GM19328 (cell line): ENCODE data around the gene WDR91.
"Not testable (repeated sequence)": the region's sequence is repeated elsewhere in the genome, so short reads cannot be mapped to it uniquely, and the experiment has no call there.

Source experiments
- ATAC-seq: cut with Tn5 transposase; IDR thresholded peaks from one replicate; pipeline ENCODE4 v1.9.1; 2021; ENCODE audit warnings: mild to moderate bottlenecking, moderate library complexity; ENCODE audit not compliant: unreplicated experiment

WDR91 gene

DNA sequence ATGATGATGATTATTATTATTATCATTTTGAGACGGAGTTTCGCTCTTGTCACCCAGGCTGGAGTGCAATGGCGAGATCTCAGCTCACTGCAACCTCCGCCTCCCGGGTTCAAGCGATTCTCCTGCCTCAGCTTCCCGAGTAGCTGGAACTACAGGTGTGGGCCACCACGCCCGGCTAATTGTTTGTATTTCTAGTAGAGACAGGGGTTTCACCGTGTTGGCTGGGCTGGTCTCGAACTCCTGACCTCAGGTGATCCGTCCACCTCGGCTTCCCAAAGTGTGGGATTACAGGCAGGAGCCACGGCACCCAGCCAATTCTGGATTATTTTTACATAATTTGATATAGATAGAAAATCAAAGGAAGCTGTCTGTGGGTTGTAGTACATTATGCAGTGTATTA is 22.8 kb upstream of the WDR91 start:
- ATAC-seq = not testable (repeated sequence)

DNA sequence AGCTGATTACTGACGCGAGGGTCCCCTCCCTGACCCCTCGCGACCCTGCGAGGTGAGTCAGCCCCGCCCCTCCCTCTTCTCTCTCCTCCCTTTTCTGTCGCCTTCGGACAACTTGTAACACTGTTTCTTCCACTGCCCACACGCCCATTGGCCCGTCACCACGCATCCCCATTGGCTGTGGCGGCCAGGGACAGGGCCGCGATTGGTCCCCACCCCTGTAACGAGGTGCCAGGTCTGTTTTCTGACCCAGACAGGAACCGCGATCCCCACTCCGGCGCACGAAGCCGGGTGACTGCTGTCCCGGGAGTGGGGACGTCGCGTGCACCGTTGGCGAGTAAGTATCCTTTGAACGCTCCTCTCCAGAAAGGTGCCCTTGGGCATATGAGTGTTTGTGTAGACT is 22.2 kb upstream of the WDR91 start, which contains the start of gene STRA8:
STRA8 (plus strand) TSS at position 269 of the 400 bp plus-strand sequence. CDS start 6,687 bp downstream, outside the sequence.
- ATAC-seq = no peak

DNA sequence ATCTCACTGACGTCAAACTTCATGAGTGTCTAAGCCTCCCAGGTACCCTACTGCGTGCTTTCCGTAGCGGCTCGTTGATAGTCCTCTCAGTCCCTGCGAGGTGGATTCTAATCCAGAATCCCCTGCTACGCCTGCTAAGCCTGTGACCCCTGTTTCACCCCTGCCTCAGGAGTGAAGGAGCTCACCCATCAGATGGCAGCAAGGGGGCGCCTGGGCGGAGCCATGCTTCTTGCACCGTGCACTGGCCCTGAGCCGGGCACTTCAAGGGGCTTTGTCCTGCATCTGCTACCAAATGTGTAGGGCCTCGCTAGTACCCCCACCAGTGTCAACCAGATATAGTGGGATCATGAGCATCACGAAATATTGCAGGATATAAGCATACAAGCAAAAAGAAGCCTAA is 21.4 kb upstream of the WDR91 start:
- ATAC-seq = no peak

DNA sequence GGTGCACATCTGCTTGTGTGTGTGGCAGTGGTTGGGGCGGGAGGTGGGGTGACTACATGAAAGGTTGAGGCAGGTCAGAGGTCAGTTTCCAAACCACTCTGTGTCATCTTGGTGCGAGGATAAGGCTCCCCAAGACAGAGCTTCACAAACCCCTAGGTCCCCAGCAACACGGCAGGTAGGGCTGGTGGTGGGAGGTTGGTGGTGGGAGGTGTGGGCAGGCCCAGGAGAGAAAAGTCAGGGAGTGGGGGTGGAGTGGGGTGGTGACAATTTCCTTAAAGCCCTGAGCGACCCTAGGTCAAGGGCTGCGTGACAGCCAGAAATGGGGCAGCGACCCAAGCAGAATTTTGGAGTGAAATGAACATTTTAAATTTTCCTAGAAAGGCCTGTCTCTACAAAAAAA is 20.8 kb upstream of the WDR91 start:
- no peak for ATAC-seq

DNA sequence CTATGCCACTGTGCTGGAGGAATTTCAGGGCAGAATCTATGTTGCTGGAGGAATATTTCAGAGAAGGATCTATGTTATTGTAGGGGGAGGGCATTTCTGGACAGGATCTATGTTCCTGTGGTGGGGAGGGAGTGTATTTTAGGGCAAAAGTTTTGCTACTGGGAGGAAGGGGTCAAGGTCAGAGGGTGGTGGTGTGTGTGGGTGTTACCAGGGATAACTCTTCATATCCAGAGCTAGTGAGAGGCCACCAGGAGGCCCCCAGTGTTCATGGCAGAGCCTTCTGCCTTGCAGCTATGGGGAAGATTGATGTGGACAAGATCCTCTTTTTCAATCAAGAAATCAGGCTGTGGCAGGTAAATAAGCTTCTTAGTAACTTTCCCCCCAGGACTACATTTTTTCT is 20.4 kb upstream of the WDR91 start:
- ATAC-seq = no peak

DNA sequence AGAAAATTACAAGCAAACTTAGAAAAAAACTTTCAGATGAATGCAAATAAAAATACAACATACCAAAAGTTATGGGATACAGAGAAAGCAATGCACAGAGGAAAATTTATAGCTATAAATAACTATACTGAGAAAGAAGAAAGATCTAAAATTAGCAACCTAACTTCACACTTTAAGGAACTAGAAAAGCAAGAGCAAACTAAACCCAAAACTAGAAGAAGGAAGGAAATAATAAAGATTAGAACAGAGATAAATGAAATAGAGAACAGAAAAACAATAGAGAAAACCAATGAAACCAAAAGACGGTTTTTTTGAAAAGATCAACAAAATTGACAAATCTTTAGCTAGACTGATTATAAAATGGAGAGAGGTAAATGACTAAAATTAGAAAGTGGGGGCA is 12.7 kb upstream of the WDR91 start:
- ATAC-seq = no peak

DNA sequence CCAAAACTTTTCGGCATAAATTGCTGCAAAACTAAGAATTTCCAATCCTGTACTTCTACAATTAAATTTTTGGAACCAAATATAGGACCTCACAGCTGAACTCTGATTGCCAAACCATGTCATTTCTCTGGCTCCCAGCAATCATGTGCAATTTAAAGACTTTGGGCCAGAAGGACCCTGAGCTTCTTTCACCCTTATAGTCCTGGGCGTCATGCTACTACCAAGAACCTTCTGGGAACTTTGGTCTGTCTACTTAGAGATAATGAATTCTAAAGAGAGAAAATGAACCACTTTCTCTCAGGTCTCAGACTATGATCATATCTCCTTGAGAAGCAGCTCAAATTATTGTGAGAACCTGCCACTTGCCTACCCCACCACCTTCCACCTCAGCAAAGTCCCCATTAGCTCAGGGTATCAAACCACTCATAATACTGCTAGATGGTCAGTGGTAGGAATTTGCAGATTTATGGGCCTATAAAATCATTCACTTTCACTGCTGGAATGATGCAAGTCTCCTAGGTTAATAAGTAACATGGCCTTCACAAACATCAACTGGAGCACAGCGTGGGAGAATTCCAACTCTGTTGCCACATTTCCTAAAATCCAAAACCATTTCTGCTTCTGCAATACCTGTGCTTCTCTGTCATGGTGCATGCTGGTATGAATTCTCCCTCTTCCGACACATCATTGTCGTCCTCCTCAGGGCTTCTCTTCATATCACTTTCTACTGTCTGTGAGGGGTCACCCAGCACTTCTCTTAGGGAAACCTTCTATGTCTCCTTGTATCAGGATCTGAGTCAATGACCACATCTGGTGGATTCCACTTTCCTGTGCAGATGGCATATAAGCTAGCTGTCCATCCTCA is 6.6 kb upstream of the WDR91 start:
- no peak for ATAC-seq

DNA sequence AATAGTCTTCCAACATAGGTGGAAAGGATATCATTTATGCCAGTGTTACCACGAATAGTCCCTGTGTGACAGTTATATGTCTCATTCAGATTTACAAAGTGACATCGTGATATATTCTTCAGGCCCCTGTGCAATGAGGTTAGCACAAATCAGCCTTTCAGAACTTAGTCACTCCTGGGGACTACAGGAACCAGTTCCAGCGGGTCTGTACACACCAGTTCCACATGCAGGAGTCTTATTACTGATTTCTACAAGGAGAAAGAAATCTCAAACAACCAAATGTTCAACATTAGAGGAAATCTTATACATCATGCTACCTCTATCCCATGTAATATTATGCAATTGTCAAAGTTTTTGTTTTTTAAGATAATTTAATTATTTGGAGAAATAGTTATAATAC is 4.4 kb upstream of the WDR91 start:
- ATAC-seq = no peak

DNA sequence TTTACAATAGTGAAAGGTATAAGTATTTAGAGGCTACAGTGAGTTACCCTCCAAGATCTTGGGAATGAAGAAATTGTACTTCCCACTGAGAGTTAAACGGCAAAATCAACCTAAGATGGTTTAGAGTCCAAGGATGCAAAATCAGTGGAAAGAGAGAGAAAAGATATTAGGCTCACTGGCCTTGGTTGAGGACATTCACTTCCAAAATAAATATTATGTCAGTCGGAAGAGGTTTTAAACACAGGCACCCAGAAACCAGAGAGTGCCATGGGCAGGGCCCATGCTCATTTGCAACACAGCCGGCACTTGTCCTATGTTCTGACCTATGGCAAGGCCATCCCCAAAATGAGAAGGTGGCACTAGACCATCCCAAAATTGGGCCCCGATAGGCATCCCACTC is 3.9 kb upstream of the WDR91 start:
- ATAC-seq = no peak

DNA sequence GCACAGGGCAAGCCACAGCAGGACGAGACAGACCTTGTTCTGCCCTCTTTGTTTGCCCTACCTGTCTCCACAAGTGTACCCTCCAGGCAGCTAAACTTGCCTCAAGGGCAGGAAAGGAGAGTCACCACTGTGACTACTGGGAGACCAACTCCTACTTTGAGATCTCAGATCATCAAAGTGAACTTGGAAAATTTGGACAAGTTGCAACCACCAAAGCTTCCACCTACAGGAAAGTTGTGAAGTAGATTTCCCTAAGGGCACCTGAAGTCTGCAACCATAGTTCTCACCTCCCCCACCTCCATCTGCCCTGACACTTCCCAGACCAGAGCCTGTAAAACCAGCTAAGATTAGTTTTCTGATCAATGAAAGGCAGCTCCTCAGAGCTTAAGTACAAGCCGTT is 2.5 kb upstream of the WDR91 start:
- no peak for ATAC-seq

DNA sequence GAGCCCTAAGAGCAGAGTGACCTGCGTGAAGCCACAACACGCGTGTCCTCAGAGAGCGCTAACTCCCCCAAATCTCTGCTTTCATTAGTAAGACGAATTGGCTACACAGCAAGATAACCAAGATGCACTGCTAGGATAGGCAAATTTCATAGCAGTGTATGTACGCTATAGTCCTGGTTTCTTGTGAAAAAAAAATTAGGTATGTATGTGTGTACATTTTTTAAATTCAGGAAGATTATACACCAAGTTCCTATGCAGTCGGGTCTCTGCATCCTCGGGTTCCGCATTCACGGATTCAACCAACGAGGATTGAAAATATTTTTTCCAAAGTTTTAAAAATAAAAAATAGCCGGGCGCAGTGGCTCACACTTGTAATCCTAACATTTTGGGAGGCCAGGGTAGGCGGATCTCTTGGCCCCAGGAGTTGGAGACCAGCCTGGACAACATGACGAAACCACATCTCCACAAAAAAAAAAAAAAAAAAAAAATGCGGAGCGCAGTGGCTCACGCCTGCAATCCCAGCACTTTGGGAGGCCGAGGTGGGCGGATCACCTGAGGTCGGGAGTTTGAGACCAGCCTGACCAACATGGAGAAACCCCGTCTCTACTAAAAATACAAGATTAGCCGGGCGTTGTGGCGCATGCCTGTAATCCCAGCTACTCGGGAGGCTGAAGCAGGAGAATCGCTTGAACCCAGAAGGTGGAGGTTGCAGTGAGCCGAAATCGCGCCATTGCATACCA is 790 bp upstream of the WDR91 start:
- not testable (repeated sequence) for ATAC-seq

DNA sequence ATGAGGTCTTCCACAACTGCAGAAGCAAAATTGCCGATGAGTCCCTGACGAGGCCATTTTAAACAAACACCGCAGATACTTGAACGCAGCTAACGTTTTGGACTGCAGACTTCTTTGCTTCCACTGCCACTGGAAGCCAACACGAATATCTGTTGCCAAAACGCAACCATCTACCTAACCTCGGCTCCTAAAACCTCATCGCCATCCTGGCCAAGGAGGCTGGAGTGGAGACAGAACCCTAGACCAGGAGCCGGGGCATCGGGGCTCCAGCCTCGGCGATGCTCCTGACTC is 493 bp downstream of the WDR91 start:
- ATAC-seq = no peak

DNA sequence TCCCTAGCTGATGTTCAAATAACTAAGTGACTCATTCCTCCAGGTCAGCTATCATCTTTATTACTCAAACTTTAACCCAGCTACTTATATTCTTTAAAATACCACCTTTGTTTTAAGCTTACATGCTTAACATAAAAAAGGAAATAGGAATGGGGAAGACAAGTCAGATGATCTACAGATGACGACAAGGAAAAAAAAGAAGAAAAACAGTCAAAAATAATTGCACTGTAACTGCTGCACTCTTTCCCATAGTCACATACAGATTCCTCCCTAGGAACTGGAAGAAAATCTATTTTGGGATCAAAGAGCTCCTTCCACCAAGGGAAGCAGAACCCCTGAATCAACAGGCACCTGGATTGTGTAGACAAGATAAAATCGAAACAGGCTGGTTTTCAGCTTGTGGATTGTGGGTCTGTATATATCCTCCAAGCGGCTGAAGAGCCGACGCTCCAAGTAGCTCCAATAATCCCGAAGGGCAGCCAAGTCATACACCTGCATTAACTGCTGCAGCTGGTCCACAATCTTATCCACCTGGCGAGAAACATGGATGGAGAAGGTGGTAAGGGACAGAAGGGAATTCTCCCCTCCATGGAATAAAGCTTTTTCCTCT is 2.0 kb downstream of the WDR91 start:
- ATAC-seq = no peak

DNA sequence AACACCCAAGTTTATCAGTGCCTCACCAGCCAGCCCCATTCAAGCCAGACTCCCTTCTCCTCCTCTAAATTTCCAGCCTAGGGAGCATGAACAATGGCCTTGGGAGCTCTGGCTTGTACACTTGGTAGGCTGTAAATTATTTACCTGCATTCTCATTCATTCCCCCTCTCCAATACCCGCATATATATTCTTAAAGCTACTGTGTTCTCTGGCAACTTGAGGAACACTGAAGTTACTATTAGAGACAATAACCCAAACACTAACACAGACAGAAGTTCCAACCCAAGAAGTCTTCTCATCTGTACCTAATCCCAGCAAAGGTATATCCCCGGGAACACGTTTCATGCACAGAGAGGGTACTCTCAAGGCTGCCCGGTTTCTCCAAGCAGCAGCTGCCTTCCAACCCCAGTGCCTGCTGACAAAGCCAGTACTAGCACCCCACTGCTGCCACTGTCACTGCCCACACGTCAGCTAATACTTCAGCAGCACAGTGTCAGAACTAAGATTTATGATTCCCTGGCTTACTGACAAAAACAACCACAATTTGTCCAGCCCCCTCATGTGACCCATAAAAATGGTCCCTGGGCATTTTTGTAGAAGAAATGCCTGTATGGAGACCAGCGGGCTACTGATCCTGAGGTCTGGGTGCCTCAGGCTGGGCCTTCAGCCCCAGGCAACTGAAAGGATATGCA is 3.1 kb downstream of the WDR91 start:
- ATAC-seq = no peak

DNA sequence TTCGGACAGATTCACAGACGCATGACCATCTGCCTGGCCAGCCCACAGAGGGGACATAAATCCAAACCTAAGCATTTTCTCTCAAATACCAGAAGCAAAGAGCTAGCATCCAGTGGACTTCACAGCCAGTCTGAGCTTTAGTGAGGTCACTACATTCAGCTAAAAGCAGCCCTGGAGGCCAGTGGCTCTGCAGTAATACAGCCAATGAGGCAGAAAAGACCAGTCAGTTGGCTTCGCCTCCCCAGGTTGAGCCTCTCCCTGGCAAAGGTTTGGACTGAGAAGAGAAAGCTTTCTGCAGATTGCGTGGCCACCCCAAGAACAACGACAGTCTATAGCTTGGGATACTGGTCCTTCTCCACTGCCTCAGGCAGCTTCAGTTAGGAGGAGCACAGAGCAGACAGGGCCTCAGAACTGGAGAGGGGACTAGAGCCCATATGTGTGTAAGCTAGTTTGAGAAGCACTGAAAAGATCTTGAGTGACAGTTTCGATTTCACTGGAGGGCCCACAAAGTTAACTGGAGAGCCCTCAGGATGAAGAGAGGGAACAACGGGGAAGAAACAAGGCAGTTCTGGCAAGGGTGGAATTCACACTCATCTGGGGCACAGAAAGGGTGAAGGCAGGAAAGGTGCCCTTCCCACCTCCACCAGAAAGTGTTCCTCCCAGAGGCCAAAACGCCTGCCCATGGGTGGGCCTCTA is 3.8 kb downstream of the WDR91 start:
- no peak for ATAC-seq

DNA sequence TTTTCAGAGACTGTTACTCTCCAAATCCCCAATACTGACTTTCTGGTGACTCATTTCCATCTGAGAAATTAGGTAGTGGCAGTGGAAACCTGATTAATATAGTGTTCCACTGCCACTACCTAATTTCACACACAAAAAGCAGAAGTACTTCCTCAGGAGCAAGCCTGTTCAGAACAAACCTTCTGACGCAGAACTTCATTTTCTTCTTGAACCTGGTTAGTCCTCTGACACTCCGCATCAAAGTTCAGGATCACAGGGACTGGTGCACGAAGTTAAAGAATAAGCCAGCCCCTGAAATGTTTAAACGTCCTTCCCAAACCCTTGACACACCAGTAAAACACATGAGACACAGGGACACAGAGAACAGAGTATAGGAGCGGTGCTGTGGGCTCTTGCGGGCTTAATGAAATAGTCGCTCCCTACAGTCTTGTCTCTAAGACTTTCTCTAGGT is 4.4 kb downstream of the WDR91 start:
- ATAC-seq = no peak

DNA sequence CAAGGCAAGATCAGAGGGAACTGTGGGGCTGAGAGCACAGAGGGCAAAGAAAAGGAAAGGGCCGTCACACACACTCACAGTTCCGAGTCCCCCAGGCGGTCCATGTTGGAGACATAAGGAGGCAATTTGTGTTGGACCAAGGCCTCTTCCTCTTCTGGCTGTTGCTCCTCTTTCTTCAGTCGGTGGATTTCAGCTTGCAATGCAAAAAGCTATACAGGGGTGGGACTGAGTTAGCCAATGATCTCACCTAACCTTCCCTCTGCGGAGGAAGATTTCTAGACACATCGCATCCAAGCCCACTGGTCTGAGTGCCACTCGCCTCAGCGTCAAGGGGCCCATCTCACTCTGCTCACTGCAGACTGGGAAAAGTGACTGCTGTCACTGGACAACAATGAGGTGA is 5.5 kb downstream of the WDR91 start:
- ATAC-seq = no peak

DNA sequence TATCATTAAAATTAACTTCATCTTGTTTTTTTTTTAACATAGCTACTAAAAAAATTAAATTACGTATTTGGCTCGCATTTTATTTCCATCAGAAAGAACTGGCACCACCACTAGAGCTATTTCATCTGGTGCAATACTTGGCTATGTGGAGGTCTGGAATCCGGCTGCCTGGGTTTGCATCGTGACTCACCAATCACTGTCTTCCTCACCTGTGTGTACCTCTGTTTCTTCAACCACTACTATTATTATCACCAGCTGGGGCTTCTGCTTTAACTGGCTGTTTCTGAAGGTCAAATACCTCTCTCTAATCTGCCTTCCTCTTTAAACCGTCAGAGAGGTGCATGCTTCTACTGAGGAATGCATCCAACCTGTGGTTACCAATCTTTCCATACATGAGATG is 6.5 kb downstream of the WDR91 start:
- no peak for ATAC-seq

DNA sequence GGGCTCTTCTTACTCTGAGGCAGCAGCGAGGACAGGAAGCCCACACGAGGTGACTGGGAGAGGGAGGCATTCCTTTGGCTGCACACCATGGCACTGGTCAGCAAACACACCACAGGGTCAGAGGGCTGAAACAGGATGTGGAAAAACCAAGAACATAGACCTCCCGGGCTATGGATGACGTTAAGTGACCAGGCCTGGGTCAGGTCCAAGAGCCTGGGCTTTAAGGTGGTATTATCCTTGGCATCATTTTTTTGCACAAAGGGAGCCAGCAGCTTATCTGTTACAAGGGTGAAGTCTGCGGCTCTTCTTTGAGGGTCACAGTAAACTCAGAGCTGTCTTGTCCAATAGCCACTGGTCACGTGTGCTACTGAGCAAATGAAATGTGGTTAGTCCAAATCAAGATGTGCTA is 7.0 kb downstream of the WDR91 start:
- ATAC-seq = no peak

DNA sequence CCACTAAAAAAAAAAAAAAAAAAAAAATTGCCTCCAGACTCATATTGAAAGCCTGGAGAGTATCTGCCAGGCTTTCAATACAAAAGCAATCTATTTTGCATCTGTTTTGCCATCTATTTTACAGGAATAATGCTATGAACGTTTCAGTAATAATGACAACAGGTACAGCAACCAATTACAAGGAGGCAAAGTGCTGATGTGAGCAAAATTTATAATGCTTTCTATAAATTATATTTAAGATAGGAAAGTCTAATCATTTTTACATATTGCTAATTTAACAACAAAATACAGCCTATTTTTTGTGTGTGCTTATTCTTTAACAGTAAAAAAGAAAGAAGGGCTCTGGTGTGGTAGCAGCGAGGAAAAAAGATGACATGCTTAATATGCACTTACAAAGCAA is 10.0 kb downstream of the WDR91 start:
- no peak for ATAC-seq

DNA sequence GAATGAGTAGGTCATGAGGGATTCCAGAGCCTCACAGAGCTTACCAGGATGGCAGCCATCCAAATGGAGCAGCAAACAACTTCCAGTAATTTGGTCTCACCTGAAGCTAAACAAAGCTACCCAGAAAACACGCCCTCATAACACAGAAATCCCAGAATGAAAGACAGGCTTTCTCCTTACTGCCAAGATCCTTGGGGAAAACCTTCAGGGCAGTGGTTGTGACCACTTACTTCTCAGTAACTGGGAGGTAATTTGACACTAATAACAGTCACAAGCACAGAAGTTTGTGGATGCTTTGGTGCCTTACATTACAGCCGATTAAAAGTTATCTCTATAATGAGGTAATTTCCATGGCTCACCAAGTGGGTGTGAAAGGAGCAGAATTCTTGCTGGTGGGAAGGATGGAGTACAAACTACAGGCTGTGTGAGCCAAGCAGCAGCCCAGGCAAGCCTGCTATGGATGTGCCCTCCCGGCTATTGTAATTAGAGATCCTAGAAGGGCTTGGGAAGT is 10.4 kb downstream of the WDR91 start:
- ATAC-seq = no peak
